GM12891 (cell line): Measurements from ENCODE around the gene HDAC2.

Experiments
- PAX5 ChIP-seq: IDR thresholded peaks from 2 replicates; pipeline ENCODE4 v1.6.1; 2011; ENCODE audit warnings: low read length, moderate library complexity, mild to moderate bottlenecking; ENCODE audit not compliant: insufficient read depth, severe bottlenecking
- POLR2A ChIP-seq: IDR thresholded peaks from 2 replicates; pipeline ENCODE4 v1.6.1; 2011; ENCODE audit warnings: low read depth, low read length, control low read depth
- POLR2AphosphoS5 ChIP-seq: IDR thresholded peaks from 2 replicates; pipeline ENCODE4 v1.6.1; 2011; ENCODE audit warnings: low read depth, low read length, control low read depth
- SPI1 ChIP-seq: IDR thresholded peaks from 2 replicates; pipeline ENCODE4 v1.6.1; 2011; ENCODE audit warnings: low read depth, low read length, control low read depth
- TAF1 ChIP-seq: IDR thresholded peaks from 2 replicates; pipeline ENCODE4 v1.6.1; 2011; ENCODE audit warnings: low read depth, low read length, control low read depth

- no peak for TF ChIP-seq TAF1
- TF ChIP-seq POLR2A: no peak
- peak; percentile 27; the same call in 1 of the 2 replicates for TF ChIP-seq SPI1
- no peak for TF ChIP-seq POLR2AphosphoS5
- TF ChIP-seq PAX5: no peak
These were observed 7.2 kb upstream of the HDAC2 start for GRCh38 chr6:113978084-113978675.
